Smooth muscle cell (in vitro differentiated cells): ENCODE measurements around the gene SORL1. TPM values are rescaled to one million over a fixed set of nuclear protein-coding genes. Genes with fewer than 3 reads are reported as not detected.

ENCODE experiments used
- DNase-seq: peaks from one replicate; lab custom pipeline; 2025; ENCODE audit not compliant: unreplicated experiment; lab: John Stamatoyannopoulos, UW
- H2AFZ ChIP-seq: fragments of 200-600 bp; sonication (generic); 2 replicates; pipeline ENCODE4 v1.6.0; 2016; ENCODE audit warnings: antibody characterized with exemption, low read depth, mild to moderate bottlenecking
- H3F3A ChIP-seq: fragments of 200-600 bp; sonication (generic); 2 replicates; pipeline ENCODE4 v1.6.0; 2017; ENCODE audit warnings: antibody characterized with exemption, low read depth
- H3K27ac ChIP-seq: fragments of 200-600 bp; sonication (generic); 2 replicates; pipeline ENCODE4 v1.5.1; 2016; ENCODE audit warnings: low read depth, mild to moderate bottlenecking
- H3K27me3 ChIP-seq: fragments of 200-600 bp; sonication (generic); 2 replicates; pipeline ENCODE4 v1.6.1; 2016; ENCODE audit warnings: low read depth, mild to moderate bottlenecking
- H3K36me3 ChIP-seq: fragments of 200-600 bp; sonication (generic); 2 replicates; pipeline ENCODE4 v1.5.1; 2016; ENCODE audit warnings: low read depth
- H3K4me1 ChIP-seq: fragments of 200-600 bp; sonication (generic); 2 replicates; pipeline ENCODE4 v1.5.1; 2016; ENCODE audit warnings: low read depth
- H3K4me2 ChIP-seq: fragments of 200-600 bp; sonication (generic); 2 replicates; pipeline ENCODE4 v1.6.0; 2016; ENCODE audit warnings: mild to moderate bottlenecking
- H3K4me3 ChIP-seq: fragments of 200-600 bp; sonication (generic); 2 replicates; pipeline ENCODE4 v1.5.1; 2016; ENCODE audit warnings: mild to moderate bottlenecking
- H3K79me2 ChIP-seq: fragments of 200-600 bp; sonication (generic); 2 replicates; pipeline ENCODE4 v1.6.0; 2016; ENCODE audit warnings: low read depth, mild to moderate bottlenecking
- H3K9ac ChIP-seq: fragments of 200-600 bp; sonication (generic); 2 replicates; pipeline ENCODE4 v1.6.0; 2016; ENCODE audit warnings: low read depth
- H3K9me3 ChIP-seq: fragments of 200-600 bp; sonication (generic); replicated peaks from 2 replicates; pipeline ENCODE4 v1.5.1; 2016; ENCODE audit warnings: low read depth
- H4K20me1 ChIP-seq: fragments of 200-600 bp; sonication (generic); 2 replicates; pipeline ENCODE4 v1.6.0; 2016; ENCODE audit warnings: low read depth
- WGBS: methylation state at CpG from one replicate; pipeline ENCODE4 v1.1.7; 2016; ENCODE audit warnings: low lambda C conversion rate; 5-methylcytosine and 5-hydroxymethylcytosine counted together
- polyA plus RNA-seq: library from polyadenylated mRNA; unstranded; fragments of >200 nt; fragmentation: Nextera tagmentation; extraction: Ambion mirVana; gene quantifications from 2 replicates; pipeline ENCODE4 v1.2.1, GENCODE V29; 2016
- total RNA-seq: library from RNA; depleted of rRNA; stranded (reverse); fragments of >200 nt; gene quantifications from 2 replicates; pipeline ENCODE4 v1.2.3, GENCODE V29; 2014
- TF ChIP-seq, protein P1 (sequence below): fragments of 200-600 bp; sonication (generic); IDR thresholded peaks from 2 replicates; pipeline ENCODE4 v1.5.1; 2017; ENCODE audit warnings: borderline replicate concordance, mild to moderate bottlenecking, antibody characterized with exemption; ENCODE audit not compliant: insufficient read depth, poor library complexity, severe bottlenecking

The SORL1 gene
- total and polyA plus RNA-seq, 2 experiments from 2014 or later = 1.2 to 5.8 TPM

DNA sequence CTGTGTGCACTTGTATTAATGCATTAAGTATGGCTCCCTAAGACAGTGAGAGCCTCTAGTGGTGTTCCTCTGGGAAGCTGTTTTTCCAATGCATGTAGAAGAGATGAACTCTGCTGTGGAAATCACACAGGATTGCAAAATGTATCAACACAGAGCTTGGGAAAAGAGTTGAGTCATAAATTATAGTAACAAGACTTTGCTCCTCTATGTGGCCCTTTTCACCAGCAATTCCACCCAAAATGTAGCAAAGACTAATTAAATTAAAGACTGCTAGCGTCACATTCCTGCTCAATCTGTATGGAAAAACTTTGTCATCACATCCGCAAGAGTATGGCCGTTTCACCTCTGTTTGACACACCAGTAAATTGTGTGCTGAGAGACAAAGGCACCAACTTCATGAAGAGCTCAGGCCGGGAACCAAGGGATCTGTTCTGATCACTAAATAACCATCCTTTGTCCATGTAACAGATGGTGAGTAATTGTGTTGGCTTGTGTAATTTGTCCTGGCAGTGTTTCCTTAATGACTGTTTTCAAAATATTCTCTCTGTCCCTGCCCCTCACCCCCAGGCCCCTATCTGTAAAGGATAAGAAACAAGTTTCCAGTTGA is 209.9 kb downstream of the SORL1 start:
- Histone ChIP-seq H4K20me1 (no peaks in the 10 kb centered on the region), H2AFZ (peak overlapping the region; percentile 18), H3K36me3 (no peaks in the 10 kb centered on the region), H3K27ac (peak overlapping the region; percentile 80), H3K9ac (peak overlapping the region; percentile 12), H3K9me3 (no peaks in the 10 kb centered on the region), H3K27me3 (no peaks in the 10 kb centered on the region), H3K4me3 (no peak overlapping the region), H3K79me2 (no peaks in the 10 kb centered on the region), H3F3A (peaks cover 15% of the 10 kb centered on the region), H3K4me1 (peaks cover 7% of the 10 kb centered on the region), H3K4me2 (peak overlapping the region; percentile 23)
- DNase-seq = no peak
- 29% methylated on average over 4 of the region's 4 CpGs for WGBS
- TF ChIP-seq, protein P1, sequence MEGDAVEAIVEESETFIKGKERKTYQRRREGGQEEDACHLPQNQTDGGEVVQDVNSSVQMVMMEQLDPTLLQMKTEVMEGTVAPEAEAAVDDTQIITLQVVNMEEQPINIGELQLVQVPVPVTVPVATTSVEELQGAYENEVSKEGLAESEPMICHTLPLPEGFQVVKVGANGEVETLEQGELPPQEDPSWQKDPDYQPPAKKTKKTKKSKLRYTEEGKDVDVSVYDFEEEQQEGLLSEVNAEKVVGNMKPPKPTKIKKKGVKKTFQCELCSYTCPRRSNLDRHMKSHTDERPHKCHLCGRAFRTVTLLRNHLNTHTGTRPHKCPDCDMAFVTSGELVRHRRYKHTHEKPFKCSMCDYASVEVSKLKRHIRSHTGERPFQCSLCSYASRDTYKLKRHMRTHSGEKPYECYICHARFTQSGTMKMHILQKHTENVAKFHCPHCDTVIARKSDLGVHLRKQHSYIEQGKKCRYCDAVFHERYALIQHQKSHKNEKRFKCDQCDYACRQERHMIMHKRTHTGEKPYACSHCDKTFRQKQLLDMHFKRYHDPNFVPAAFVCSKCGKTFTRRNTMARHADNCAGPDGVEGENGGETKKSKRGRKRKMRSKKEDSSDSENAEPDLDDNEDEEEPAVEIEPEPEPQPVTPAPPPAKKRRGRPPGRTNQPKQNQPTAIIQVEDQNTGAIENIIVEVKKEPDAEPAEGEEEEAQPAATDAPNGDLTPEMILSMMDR = no peak

DNA sequence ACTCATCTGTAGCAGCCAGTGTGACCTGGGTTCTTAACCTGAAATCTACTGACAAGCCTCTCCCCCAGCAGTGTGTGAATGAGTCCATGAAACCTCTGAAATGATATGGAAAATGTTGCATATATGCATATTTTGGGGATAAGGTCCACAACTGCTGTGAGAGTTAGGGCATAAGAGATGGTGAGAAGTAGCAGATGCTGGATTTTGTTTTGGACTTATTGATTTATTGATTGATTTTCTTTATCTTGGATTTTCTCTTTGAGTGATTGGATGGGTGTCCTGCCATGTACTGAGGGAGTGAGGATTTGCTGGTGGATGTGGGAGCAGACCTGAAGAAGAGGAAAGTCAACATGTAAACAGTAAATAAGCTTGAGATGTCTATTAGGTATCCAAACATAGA is 212.0 kb downstream of the SORL1 start:
- TF ChIP-seq, protein P1 = no peak

DNA sequence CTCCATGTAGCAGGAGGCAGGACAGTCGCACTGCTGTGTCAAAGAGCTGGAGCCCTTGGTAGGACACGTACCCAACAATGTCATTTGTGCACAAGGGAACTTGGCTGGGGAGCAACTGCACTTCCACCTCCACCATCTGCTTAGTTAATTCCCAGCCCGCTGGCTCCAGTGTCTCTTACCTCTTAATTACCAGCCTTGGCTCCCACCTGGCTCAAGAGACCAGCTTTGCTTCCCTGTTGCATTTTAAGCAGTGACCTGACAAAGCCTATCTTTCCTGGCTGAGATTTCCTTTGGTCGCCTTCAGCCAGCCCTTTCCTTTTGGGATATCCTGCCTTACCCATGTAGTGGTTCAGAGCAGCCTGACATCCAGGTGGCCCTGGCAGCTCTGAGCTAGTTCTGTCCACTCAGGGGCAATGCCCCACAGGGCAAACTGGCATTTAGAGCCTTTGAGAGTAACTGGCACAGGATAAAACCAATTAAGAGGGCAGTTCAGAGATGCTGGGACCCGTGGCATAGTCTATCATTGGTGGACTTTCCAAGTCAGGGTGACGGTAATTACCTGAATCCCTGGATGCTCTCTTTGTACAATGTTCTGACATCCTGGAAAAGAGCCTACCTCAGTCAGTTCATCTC is 213.2 kb downstream of the SORL1 start:
- TF ChIP-seq, protein P1 = no peak
- Histone ChIP-seq H2AFZ (no peak overlapping the region), H3K9ac (no peak overlapping the region), H3K27me3 (no peaks in the 10 kb centered on the region), H3K36me3 (no peaks in the 10 kb centered on the region), H3F3A (peaks cover 21% of the 10 kb centered on the region), H3K4me2 (no peak overlapping the region), H3K4me1 (peaks cover 11% of the 10 kb centered on the region), H4K20me1 (no peaks in the 10 kb centered on the region), H3K9me3 (no peaks in the 10 kb centered on the region), H3K79me2 (no peaks in the 10 kb centered on the region), H3K4me3 (no peak overlapping the region), H3K27ac (no peak overlapping the region)
- DNase-seq = no peak
- WGBS = 93% methylated on average over 6 of the region's 6 CpGs

More for the DNA sequence above, 212.0 kb downstream of the SORL1 start:
- Histone ChIP-seq H3K4me3 (no peak overlapping the region), H4K20me1 (no peaks in the 10 kb centered on the region), H3K9ac (no peak overlapping the region), H3K4me2 (no peak overlapping the region), H3K36me3 (no peaks in the 10 kb centered on the region), H3K4me1 (peaks cover 7% of the 10 kb centered on the region), H3F3A (peaks cover 15% of the 10 kb centered on the region), H2AFZ (no peak overlapping the region), H3K9me3 (no peaks in the 10 kb centered on the region), H3K79me2 (no peaks in the 10 kb centered on the region), H3K27me3 (no peaks in the 10 kb centered on the region), H3K27ac (no peak overlapping the region)
- no peak for DNase-seq

DNA sequence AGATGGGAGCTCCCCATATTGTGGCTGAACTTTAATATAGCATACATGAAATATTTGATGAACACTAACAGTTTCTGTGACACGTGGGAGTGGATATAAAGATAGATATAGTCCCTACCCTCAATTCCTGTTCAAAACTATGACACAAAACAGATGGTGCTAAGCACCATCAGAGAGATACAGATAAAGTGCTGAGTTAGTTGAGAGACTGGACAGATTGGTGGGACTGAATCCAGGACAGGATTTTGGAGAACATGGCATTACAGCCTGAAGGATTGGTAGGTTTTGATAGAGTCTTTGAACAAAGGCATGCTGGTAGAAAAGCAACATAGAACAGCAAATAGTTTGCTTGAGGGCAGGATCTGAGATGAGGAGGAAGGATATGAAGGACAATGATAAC is 215.7 kb downstream of the SORL1 start:
- H3F3A ChIP-seq = peaks cover 12% of the 10 kb centered on the region
- H2AFZ ChIP-seq = no peak overlapping the region
- no peaks in the 10 kb centered on the region for H4K20me1 ChIP-seq
- no peak overlapping the region for H3K4me2 ChIP-seq
- TF ChIP-seq, protein P1 = no peak
- no peak overlapping the region for H3K4me3 ChIP-seq
- H3K36me3 ChIP-seq = no peaks in the 10 kb centered on the region
- no peak overlapping the region for H3K9ac ChIP-seq
- no peak for DNase-seq
- H3K27me3 ChIP-seq = no peaks in the 10 kb centered on the region
- H3K79me2 ChIP-seq = no peaks in the 10 kb centered on the region
- H3K4me1 ChIP-seq = peaks cover 25% of the 10 kb centered on the region
- WGBS = 44% methylated on average over 1 of the region's 1 CpG
- H3K9me3 ChIP-seq = no peaks in the 10 kb centered on the region
- no peak overlapping the region for H3K27ac ChIP-seq
